HK-2 (cell line): ENCODE measurements around the gene PHYKPL.
"Not testable (repeated sequence)": the region's sequence is repeated elsewhere in the genome, so short reads cannot be mapped to it uniquely, and the experiment has no call there.

Experiments
- DNase-seq: peaks from one replicate; pipeline ENCODE4 v3.0.0-alpha.2; 2018; ENCODE audit not compliant: unreplicated experiment

Gene PHYKPL

GRCh38 chr5:178239626-178240301 is 7.2 kb upstream of the PHYKPL start:
- not testable (repeated sequence) for DNase-seq

DNA sequence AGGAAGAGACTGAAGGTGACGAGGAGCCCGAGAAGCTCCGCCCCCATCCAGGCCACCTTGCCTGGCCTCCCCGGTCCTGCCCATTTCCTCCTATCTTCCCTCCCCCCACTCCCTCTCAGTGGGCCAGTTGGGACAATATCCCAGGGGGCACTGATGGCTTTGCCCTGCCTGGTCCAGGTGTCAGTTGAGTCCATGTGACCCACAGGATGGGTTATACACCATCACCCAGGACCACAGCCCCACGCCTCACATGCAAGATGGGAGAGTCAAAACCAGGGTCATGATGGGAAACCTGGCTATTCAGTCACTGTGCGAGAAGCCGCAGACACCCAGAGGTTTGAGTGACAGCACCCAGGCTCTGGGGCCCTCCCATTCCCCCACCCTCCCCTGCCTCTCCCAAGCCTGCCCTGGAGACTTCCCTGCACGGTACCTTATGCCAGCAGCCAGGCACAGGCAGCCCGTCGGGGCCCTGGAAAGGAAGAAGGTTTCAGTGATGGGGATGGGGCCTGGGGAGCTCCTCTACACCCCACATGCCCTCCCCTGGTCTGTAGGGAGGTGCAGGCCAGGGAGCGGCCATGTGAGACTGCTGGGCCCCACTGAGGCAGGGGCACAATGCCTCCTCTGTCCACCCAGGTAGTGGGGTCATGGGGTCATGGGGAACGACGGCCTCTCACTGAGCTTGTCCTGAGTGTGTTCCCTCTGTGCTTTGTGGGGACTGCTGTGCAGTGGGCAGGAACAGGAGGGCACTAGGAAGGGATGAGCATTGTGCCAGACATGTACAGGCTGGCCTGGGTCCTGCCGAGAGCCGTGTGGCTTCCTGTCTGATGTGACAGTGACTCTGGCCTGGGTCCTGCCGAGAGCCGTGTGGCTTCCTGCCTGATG is 6.3 kb upstream of the PHYKPL start:
- DNase-seq = no peak

DNA sequence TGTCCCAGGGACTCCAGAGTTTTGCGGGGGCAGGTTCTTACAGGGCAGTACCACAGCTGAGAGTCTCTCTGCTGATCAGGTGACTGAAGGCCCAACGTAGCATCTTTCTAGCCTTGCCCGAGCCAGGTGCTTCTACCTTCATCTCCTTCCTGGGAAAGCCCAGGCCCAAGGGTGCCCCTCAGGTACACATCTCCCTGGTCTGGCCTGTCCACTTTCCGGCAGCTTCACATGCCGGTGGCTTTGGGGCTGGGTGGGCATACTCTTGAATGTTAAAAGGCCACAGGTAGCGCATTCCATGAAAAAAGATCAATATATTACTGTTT is 5.7 kb upstream of the PHYKPL start:
- no peak for DNase-seq

GRCh38 chr5:178237431-178238312 is 5.1 kb upstream of the PHYKPL start:
- DNase-seq = no peak

DNA sequence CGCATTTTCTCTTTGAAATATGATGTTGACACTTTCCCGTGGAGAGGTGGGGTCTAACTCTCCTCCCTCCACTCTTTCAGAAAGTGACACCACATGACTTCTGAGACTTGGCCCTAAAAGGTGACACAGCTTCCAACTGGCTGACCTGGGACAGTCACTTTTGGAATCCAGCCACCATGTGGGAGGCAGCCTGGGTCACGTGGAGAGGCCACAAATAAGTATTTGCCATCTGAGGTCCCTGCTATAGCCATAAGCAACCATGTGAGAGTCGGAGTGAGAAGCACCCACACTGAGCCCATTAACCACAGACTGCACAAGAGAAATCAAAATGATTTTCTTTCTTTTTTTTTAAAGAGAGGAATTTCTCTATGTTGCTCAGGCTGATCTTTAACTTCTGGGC is 4.1 kb upstream of the PHYKPL start:
- no peak for DNase-seq

GRCh38 chr5:178236126-178236525 is 3.5 kb upstream of the PHYKPL start:
- DNase-seq = no peak

DNA sequence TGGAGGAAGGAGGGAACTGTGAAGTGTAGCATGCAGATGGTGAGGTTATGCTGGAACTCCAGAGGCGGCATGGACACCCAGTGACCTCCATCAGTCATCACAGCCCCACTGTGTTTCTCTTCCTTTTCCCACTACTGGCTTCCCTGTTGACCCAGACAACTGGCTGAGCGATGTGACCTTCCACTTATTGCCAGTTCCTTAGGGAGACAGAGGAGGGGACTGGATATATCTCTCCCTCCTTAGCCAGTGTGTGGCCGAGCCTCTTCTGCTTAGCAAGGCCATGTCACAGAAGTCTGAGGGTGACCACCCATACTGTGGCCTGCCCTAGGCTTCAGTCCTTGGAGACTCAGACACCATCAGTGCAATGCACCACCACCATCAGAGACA is 3.0 kb upstream of the PHYKPL start:
- no peak for DNase-seq

DNA sequence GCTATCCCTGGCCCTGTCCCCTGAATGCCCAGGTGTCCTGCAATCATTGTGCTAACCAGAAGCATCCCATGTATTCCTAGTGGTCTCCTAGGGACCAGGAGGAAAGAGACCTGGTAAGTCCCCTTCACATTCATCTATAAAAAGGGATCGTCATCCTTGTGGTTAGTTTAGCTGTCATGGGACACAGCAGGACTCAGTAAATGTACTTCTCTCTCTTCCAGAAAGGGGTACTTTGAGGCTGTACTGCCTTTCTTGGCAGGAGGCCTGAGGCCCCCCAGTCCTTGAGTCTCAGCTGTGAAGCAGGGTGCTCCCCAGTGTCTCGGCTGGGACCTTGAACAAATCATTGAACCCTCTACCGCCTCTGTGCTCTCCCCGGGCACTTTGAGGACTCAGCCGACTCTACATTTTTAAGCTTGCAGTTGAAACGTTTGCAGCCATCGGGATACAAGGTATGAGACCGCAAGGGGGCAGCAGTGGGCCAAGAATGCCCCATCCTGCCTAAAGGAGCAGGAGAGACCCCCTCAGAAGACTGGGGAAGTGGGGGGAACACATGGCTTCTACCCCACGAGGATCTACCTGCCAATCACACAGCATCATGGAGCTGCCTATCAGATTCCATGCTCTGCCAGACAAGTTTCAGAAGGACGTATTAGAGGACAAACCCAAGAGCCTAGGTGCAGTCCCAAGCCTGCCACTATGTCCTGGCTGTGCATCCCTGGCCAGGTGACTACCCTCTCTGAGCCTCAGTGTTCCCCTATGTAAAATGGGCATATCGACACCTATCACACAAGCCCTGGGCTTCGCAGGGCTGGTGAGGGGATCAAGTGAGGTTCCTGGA is 2.4 kb upstream of the PHYKPL start:
- peak; percentile 27 for DNase-seq

DNA sequence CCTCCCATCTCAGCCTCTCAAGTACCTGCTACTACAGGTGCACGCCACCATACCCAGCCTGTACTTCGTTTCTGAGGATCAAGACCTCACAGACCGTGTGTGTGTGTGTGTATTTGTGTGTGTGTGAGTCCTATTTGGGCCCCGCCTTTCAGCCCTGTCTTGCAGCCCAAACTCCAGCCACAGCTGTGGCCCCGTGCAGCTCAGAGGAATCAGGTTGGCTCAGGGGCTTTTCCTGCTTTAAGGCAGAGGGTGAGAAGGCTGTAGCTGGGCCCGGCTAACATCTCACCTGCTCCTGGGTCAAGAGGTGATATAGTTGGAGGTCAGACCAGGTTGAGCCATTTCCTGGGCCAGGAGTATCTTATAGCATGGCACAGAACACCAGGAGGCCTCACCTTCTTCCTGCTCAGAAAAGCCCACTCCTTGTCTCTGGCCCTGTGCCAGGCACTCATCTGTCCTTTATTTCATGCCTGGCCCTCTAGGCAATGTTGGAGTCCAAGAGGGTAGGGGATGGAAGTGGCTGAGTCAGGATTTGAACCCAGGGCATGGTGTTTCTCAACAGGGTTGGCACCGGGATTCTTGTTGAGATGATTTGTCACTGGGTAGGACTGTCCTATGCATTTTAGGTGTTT is 1.6 kb upstream of the PHYKPL start:
- DNase-seq = no peak

DNA sequence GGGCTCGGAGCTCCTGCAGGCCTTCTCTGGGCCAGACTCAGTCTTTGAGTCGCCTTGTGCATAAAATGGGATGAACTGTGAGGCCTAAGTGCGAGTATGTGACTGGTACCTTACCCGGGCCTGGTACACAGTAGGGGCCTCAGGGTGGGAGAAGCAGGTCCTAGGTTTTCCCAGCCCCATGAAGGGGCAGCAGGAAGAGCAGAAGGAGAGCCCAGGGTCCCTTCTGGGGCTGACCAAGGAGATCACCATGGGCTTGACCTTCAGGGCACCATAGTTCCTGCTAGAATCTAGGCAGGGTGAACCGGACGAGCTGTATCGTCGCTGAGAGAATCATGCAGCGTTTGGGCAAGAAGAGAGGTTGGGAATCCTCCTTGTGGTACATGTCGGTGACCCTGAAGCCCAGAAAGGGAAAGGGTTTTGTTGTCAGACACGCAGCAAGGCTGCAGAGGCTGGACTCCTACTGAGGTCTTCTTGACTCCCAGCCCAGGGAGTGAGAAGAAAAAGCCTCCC is 373 bp upstream of the PHYKPL start:
- no peak for DNase-seq

DNA sequence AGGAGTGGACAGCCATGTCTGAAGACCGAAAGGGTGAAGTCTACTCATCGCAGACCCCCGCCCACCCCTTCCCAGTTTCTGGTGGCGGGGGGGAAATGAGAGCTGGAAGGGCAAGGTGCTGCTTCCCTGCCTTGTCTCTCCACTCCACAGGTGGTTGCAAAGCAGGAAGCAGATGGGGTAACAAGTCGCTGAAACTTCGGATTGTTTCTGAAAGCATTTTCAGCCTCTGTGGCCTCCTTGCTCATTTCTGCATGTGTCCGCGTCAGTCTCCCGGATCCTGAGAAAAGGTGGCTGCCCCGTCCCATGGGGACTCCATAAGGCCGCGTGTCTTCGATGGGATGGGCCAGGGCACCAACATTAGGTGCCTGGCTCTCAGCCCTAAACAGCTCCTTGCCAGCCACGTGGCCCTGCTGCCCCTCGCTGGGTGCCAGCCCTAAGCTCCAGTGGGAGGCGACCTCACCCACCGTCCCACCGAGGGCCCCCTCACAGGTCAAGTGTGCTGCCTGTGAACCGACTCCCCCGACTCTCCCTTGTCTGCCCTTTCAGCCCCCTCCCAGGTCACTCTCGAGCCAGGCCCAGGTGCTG is 971 bp downstream of the PHYKPL start:
- no peak for DNase-seq

- no peak for DNase-seq
Measured at GRCh38 chr5:178230879-178231538, 1.6 kb downstream of the PHYKPL start.

GRCh38 chr5:178229861-178230260 is 2.7 kb downstream of the PHYKPL start:
- DNase-seq = no peak

GRCh38 chr5:178229111-178229510 is 3.5 kb downstream of the PHYKPL start:
- DNase-seq = not testable (repeated sequence)

DNA sequence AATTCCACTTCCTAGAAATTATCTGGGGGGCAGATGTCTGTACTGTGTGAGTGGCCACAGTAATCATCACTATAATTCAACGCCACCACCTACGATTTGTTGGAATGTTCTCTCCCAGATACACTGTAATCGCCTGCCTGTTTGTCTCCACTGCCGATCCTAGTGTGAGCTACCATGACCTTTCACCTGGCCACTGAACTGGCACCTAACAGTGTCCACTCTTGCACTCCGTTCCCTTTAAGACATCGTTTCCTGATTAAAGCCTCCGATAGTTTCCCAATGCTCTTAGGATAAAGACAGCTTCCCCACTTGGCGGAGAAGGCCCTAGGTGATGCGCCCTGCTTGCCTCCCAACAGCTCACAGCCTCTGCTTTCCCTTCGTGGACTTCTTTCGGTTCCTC is 4.0 kb downstream of the PHYKPL start:
- no peak for DNase-seq

DNA sequence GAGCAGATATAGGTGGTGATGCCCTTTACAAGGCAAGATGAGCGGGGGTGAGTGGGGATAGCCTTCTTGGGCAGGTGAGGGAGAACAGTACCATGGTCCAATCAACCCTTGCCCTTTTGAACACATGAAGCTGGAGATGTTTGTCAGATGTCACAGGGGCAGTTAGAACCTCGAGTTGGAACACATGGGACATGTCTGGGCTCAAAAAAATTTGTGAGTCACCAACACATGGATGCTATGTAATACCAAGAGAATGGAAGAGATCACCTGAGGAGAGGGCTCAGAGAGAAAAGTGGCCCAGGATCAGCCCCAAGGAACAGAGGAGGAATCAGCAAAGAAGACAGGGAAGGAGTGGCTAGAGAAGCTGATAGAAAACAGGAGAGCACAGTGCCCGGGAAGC is 4.7 kb downstream of the PHYKPL start:
- DNase-seq = no peak

- DNase-seq = no peak
Measured at GRCh38 chr5:178227138-178227659, 5.4 kb downstream of the PHYKPL start.

DNA sequence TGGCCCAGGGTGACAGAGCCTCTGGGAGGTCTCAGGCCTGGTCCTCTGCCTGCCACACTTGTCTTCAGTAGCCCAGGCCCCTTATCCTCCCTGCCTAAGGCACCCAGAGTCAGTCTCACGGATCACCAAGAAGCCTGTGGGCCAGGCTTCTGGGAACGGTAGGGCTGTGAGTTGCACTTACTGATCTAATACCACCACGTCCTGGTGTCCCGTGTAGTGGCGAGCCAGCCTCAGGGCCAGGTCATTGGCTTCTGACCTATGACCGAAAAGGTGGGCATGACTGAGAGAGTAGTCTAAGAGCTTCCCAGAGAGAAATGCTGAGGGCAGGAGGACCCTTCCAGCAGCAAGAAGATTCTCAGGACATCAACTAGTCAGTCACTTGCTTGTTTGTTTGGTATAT is 7.4 kb downstream of the PHYKPL start:
- no peak for DNase-seq

DNA sequence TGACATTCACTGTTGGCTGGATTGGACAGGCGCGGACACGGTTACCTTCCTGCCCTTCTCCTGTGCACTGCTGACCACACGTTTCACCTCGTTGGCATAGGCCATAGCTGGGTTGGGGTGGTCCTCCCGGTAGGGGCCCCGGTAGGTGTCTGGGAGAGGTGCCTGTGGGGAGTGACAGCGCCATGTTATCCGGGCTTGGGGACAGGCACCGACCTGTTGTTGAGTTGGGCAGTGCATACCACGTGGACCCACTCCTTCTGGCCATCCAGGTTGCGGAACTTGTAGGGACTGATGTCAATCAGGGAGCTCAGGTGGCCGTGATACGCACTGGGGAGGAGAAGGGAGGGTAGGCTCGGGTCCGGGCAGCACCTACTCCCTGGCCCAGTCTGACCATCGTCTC is 8.2 kb downstream of the PHYKPL start:
- DNase-seq = no peak
